HepG2 (cell line): ENCODE results near the gene FITM1. TPM values are rescaled to one million over a fixed set of nuclear protein-coding genes. Genes with fewer than 3 reads are reported as not detected.

Experiments
- BCL6 ChIP-seq: IDR thresholded peaks from 2 replicates; pipeline ENCODE4 v1.6.1; 2016; ENCODE audit warnings: missing genetic modification reagents, missing compliant biosample characterization
- CBX1 ChIP-seq: IDR thresholded peaks from one replicate; pipeline ENCODE4 v1.6.1; 2016; ENCODE audit warnings: antibody characterized with exemption, low read depth
- ELF3 ChIP-seq: IDR thresholded peaks from 2 replicates; pipeline ENCODE4 v1.6.1; 2016; ENCODE audit warnings: missing genetic modification reagents, missing compliant biosample characterization
- IKZF1 ChIP-seq: fragments of 450-650 bp; IDR thresholded peaks from 2 replicates; pipeline ENCODE4 v1.7.1; 2016
- RFXANK ChIP-seq: IDR thresholded peaks from 2 replicates; pipeline ENCODE4 v1.6.1; 2016
- RNF2 ChIP-seq: fragments of 450-650 bp; conservative IDR thresholded peaks from 2 replicates; pipeline ENCODE4 v1.6.1; 2016; ENCODE audit warnings: low read depth
- SP2 ChIP-seq: sonication (generic); formaldehyde crosslinking; IDR thresholded peaks from 2 replicates; pipeline ENCODE4 v1.5.1; 2020; ENCODE audit warnings: mild to moderate bottlenecking, missing genetic modification reagents
- SP4 ChIP-seq: sonication (generic); formaldehyde crosslinking; IDR thresholded peaks from 2 replicates; pipeline ENCODE4 v1.8.1; 2023; ENCODE audit warnings: mild to moderate bottlenecking, missing genetic modification reagents
- ZBTB1 ChIP-seq: sonication (generic); formaldehyde crosslinking; IDR thresholded peaks from 2 replicates; pipeline ENCODE4 v1.4.0; 2020; ENCODE audit warnings: missing genetic modification reagents, borderline replicate concordance
- ZKSCAN1 ChIP-seq: fragments of 150-350 bp; IDR thresholded peaks from 2 replicates; pipeline ENCODE4 v1.6.1; 2014; ENCODE audit warnings: low read length
- ZNF263 ChIP-seq: sonication (generic); formaldehyde crosslinking; IDR thresholded peaks from 2 replicates; pipeline ENCODE4 v1.4.0; 2020; ENCODE audit warnings: missing genetic modification reagents
- ZNF333 ChIP-seq: sonication (generic); formaldehyde crosslinking; IDR thresholded peaks from 2 replicates; pipeline ENCODE4 v1.4.0; 2020; ENCODE audit warnings: mild to moderate bottlenecking, missing genetic modification reagents, borderline replicate concordance
- ZNF350 ChIP-seq: sonication (generic); formaldehyde crosslinking; IDR thresholded peaks from 2 replicates; pipeline ENCODE4 v1.4.0; 2020; ENCODE audit warnings: mild to moderate bottlenecking, low read depth, missing genetic modification reagents, borderline replicate concordance
- polyA plus RNA-seq, 8 experiments: library from polyadenylated mRNA; depleted of rRNA in 3 of 8; stranded (reverse) in 7 of 8; unstranded in 1 of 8; fragments of >200 nt; fragmentation: Illumina TruSeq in 4 of 8; extraction: Trizol in 4 of 8; gene quantifications; 2 replicates each; pipeline versions ENCODE4 v1.2.1 to v1.2.3, GENCODE V29; 2011 to 2016; ENCODE audit warnings: low read depth in 4 of 8, missing spikeins in 1 of 8, mixed read lengths in 1 of 8; ENCODE audit not compliant: insufficient read depth in 1 of 8
- total RNA-seq, 5 experiments: library from RNA; depleted of rRNA; stranded (reverse); fragments of >200 nt; fragmentation: Illumina TruSeq; extraction: Trizol; gene quantifications; 2 replicates each; pipeline ENCODE4 v1.2.3, GENCODE V29; 2016; ENCODE audit warnings: low read depth in 1 of 5
- TF ChIP-seq, protein P1 (sequence below): sonication (generic); formaldehyde crosslinking; IDR thresholded peaks from 2 replicates; pipeline ENCODE4 v1.4.0; 2020; ENCODE audit warnings: missing genetic modification reagents, borderline replicate concordance
- TF ChIP-seq, protein P2 (sequence below): IDR thresholded peaks from 2 replicates; pipeline ENCODE4 v1.6.1; 2012; ENCODE audit warnings: low read length, improper control_type of control experiment
- TF ChIP-seq, protein P3 (sequence below): sonication (generic); formaldehyde crosslinking; IDR thresholded peaks from 2 replicates; pipeline ENCODE4 v1.5.1; 2020; ENCODE audit warnings: missing genetic modification reagents, mild to moderate bottlenecking, borderline replicate concordance
- TF ChIP-seq, protein P4 (sequence below): sonication (generic); formaldehyde crosslinking; IDR thresholded peaks from 2 replicates; pipeline ENCODE4 v1.4.0; 2020; ENCODE audit warnings: mild to moderate bottlenecking, missing genetic modification reagents
- TF ChIP-seq, protein P5 (sequence below): sonication (generic); formaldehyde crosslinking; IDR thresholded peaks from 2 replicates; pipeline ENCODE4 v1.5.0; 2020; ENCODE audit warnings: missing genetic modification reagents, mild to moderate bottlenecking, borderline replicate concordance

FITM1 gene
- total and polyA plus RNA-seq, 2 of the 13 experiments (the other 11 are each of a cell fraction or from before 2014, with no cell fraction given), result 2.7 to 5.8 TPM

DNA sequence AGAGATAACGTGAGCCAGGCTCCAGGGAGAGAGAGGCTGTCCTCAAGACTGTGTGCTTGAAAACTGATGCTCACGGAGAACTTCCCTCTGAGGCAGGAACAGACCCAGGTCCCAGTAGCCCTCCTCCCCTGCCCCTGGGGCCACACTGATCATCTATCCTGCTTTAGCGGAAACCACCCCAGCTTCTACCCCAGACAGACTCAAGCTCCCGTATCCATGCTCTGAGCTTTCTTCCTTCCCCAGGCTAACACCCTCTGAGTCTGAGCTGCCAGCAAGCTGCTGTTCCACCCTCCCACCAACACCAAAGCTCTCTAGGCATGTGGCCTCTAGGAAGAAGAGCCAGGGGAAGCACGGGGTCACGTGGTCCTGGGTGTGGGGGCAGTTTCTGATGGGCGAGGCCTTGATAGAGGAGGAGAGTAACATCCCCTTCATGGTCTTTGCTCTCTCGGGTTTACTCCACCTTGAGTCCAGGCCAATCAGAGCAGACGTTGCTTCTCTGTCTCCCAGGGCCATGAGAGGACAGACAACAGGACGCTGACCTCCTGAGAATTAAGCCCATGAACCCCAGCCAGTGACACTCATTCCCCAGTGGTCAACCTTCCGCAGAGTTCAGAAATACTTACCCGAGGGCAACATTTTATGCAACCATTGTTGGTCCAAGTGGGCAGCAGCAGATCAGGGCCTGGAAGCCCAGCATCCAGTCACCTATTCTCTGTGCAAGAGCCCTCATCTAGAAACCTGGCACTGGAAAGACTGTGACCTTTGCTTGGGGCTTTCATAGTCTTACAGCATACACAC is 35.0 kb upstream of the FITM1 start (continued):
- TF ChIP-seq, protein P1, sequence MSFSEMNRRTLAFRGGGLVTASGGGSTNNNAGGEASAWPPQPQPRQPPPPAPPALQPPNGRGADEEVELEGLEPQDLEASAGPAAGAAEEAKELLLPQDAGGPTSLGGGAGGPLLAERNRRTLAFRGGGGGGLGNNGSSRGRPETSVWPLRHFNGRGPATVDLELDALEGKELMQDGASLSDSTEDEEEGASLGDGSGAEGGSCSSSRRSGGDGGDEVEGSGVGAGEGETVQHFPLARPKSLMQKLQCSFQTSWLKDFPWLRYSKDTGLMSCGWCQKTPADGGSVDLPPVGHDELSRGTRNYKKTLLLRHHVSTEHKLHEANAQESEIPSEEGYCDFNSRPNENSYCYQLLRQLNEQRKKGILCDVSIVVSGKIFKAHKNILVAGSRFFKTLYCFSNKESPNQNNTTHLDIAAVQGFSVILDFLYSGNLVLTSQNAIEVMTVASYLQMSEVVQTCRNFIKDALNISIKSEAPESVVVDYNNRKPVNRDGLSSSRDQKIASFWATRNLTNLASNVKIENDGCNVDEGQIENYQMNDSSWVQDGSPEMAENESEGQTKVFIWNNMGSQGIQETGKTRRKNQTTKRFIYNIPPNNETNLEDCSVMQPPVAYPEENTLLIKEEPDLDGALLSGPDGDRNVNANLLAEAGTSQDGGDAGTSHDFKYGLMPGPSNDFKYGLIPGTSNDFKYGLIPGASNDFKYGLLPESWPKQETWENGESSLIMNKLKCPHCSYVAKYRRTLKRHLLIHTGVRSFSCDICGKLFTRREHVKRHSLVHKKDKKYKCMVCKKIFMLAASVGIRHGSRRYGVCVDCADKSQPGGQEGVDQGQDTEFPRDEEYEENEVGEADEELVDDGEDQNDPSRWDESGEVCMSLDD (CRISPR knock-in tag), result peak; percentile 23; the same call in 1 of the 2 replicates
- TF ChIP-seq ZKSCAN1, result peak; percentile 74
- peak; percentile 96 for TF ChIP-seq RFXANK
- peak; percentile 99 for TF ChIP-seq BCL6 (CRISPR knock-in tag)
- TF ChIP-seq, protein P2, sequence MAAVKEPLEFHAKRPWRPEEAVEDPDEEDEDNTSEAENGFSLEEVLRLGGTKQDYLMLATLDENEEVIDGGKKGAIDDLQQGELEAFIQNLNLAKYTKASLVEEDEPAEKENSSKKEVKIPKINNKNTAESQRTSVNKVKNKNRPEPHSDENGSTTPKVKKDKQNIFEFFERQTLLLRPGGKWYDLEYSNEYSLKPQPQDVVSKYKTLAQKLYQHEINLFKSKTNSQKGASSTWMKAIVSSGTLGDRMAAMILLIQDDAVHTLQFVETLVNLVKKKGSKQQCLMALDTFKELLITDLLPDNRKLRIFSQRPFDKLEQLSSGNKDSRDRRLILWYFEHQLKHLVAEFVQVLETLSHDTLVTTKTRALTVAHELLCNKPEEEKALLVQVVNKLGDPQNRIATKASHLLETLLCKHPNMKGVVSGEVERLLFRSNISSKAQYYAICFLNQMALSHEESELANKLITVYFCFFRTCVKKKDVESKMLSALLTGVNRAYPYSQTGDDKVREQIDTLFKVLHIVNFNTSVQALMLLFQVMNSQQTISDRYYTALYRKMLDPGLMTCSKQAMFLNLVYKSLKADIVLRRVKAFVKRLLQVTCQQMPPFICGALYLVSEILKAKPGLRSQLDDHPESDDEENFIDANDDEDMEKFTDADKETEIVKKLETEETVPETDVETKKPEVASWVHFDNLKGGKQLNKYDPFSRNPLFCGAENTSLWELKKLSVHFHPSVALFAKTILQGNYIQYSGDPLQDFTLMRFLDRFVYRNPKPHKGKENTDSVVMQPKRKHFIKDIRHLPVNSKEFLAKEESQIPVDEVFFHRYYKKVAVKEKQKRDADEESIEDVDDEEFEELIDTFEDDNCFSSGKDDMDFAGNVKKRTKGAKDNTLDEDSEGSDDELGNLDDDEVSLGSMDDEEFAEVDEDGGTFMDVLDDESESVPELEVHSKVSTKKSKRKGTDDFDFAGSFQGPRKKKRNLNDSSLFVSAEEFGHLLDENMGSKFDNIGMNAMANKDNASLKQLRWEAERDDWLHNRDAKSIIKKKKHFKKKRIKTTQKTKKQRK, result no peak
- peak; percentile 97 for TF ChIP-seq ZNF350 (CRISPR knock-in tag)
- TF ChIP-seq IKZF1, result no peak
- TF ChIP-seq, protein P3, sequence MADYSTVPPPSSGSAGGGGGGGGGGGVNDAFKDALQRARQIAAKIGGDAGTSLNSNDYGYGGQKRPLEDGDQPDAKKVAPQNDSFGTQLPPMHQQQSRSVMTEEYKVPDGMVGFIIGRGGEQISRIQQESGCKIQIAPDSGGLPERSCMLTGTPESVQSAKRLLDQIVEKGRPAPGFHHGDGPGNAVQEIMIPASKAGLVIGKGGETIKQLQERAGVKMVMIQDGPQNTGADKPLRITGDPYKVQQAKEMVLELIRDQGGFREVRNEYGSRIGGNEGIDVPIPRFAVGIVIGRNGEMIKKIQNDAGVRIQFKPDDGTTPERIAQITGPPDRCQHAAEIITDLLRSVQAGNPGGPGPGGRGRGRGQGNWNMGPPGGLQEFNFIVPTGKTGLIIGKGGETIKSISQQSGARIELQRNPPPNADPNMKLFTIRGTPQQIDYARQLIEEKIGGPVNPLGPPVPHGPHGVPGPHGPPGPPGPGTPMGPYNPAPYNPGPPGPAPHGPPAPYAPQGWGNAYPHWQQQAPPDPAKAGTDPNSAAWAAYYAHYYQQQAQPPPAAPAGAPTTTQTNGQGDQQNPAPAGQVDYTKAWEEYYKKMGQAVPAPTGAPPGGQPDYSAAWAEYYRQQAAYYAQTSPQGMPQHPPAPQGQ, result peak; percentile 56; the same call in 1 of the 2 replicates
- 0 out of 2 replicates have a peak, but pooled peaks have one; percentile 55 for TF ChIP-seq RNF2
- TF ChIP-seq ZNF263, result peak; percentile 74
- TF ChIP-seq SP2 (CRISPR knock-in tag), result no peak
- TF ChIP-seq SP4 (CRISPR knock-in tag), result no peak
- peak; percentile 96 for TF ChIP-seq ELF3
- TF ChIP-seq ZNF333 (CRISPR knock-in tag), result peak; percentile 84
- peak; percentile 99 for TF ChIP-seq CBX1
- TF ChIP-seq ZBTB1, result peak; percentile 62; the same call in 1 of the 2 replicates
- TF ChIP-seq, protein P4, sequence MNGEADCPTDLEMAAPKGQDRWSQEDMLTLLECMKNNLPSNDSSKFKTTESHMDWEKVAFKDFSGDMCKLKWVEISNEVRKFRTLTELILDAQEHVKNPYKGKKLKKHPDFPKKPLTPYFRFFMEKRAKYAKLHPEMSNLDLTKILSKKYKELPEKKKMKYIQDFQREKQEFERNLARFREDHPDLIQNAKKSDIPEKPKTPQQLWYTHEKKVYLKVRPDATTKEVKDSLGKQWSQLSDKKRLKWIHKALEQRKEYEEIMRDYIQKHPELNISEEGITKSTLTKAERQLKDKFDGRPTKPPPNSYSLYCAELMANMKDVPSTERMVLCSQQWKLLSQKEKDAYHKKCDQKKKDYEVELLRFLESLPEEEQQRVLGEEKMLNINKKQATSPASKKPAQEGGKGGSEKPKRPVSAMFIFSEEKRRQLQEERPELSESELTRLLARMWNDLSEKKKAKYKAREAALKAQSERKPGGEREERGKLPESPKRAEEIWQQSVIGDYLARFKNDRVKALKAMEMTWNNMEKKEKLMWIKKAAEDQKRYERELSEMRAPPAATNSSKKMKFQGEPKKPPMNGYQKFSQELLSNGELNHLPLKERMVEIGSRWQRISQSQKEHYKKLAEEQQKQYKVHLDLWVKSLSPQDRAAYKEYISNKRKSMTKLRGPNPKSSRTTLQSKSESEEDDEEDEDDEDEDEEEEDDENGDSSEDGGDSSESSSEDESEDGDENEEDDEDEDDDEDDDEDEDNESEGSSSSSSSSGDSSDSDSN (CRISPR knock-in tag), result peak; percentile 94
- TF ChIP-seq, protein P5, sequence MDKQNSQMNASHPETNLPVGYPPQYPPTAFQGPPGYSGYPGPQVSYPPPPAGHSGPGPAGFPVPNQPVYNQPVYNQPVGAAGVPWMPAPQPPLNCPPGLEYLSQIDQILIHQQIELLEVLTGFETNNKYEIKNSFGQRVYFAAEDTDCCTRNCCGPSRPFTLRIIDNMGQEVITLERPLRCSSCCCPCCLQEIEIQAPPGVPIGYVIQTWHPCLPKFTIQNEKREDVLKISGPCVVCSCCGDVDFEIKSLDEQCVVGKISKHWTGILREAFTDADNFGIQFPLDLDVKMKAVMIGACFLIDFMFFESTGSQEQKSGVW (CRISPR knock-in tag), result no peak
